Measurements from ENCODE around the gene LRRIQ3. TPM values are rescaled to one million over a fixed set of nuclear protein-coding genes. Genes with fewer than 3 reads are reported as not detected.
A peak's percentile ranks its signal among the peaks of the same experiment; 100 is the strongest.
"Not testable (repeated sequence)": the region's sequence is repeated elsewhere in the genome, so short reads cannot be mapped to it uniquely, and the experiment has no call there.

Gene LRRIQ3
- polyA plus RNA-seq, 4 donors = 5.0 to 5.6 (median 5.1) TPM

DNA sequence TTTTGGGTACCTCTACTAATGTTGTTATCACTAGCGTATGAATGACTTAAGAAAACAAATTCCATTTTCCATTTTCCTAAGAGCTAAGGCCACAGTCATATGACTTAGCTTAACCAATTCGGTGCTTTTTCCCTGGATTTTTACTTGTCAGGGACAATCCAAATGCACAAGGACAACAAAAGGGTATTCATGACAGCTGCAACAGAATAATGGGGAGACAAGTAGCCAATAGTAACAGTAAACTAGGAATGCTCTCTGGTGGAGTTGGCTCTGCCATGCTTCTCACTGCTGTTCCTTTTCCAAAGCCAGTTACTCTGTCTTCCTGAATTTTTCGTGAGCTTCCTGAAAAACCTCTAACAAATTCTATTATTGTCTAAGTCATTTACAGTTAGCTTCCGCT is 52.9 kb downstream of the LRRIQ3 start:
- no peak for DNase-seq (ENCODE audit: low read depth in 4 of 4, low spot score in 3 of 4)

DNA sequence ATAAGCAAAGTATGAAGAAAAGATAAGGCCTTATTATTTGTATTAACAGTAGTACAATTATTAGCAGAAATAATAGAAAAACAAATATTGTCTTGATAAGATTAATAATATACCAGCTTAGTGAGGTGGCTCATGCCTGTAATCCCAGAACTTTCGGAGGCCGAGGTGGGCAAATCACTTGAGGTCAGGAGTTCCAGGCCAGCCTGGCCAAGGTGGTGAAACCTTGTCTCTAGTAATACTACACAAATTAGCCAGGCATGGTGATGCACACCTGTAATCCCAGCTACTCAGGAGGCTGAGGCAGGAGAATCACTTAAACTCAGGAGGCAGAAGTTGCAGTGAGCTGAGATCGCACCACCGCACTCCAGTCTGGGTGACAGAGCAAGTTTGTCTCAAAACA is 80.6 kb downstream of the LRRIQ3 start:
- not testable (repeated sequence) for DNase-seq (ENCODE audit: low read depth in 4 of 4, low spot score in 3 of 4)

DNA sequence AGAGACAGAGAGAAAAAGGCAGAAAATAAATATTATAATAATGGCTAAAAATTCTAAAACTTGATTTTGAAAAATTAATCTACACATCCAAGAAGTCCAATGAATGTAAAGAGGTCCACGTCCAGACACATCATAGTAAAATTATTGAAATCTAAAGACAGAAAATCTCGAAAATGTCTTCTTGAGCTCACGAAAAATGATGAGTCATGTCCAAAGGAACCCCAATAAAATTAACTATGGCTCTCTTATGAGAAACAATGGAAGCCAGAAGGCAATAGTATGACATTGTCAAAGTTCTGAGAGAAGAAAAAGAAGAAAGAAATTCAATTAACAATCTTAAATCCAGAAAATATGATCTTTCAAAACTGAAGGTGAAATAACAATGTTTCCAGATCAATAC is 84.6 kb downstream of the LRRIQ3 start:
- DNase-seq (ENCODE audit: low read depth in 4 of 4, low spot score in 3 of 4) = no peak

DNA sequence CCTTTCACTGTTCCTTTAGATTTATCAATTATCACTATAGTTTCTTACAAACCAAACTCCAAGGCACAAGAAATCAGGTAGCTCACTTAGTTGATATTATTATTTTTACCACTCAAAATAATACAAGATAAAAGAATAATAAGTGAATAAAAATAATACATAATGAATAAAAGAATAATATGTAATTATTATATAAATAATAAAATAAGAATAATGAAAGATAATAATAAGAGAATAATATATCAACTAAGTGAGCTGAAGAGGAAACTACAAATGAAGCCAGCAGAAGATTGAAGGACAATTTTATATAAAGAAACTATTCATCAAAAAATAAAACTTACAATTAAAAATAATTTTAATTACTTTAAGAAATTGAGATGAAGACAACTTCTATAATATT is 90.6 kb downstream of the LRRIQ3 start:
- no peak for DNase-seq (ENCODE audit: low read depth in 4 of 4, low spot score in 3 of 4)

DNA sequence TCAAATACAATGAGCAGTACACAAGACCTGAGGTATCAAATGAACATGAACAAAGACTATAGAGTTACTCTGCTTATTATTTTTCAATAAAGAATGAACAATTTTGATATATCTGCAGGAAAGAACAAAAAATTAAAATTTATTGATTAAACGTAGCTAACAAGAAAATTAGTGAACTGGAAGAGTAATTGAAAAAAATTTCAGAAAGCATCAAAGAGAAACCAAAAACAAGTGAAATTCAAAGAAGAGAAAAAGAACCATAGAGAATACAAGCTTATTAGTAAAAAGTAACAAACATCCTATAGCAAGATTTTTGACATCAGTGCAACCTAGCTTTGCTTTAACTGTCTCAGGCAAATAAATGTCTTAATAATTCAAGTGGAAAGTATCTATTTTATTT is 106.6 kb downstream of the LRRIQ3 start:
- DNase-seq (ENCODE audit: low read depth in 4 of 4, low spot score in 3 of 4) = no peak

DNA sequence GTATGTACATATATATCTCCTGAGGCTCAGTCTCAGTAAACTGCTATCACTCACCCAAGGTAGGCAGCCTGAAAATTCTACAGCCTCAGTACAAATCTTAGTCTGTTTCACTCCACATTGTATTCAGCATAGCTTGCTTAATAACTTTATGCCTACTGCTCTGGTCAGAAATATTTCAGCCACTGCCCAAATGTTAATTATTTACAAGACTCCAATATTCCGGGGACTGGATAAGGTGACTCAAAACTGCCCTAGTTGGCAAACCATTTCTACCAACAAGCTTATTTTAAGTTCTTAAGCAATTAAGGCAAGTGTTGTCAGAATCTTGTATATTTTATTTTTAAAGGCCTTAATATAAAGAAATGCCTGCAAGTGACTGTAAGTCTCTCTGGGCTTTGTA is 114.8 kb downstream of the LRRIQ3 start:
- no peak for DNase-seq (ENCODE audit: low read depth in 4 of 4, low spot score in 3 of 4)

DNA sequence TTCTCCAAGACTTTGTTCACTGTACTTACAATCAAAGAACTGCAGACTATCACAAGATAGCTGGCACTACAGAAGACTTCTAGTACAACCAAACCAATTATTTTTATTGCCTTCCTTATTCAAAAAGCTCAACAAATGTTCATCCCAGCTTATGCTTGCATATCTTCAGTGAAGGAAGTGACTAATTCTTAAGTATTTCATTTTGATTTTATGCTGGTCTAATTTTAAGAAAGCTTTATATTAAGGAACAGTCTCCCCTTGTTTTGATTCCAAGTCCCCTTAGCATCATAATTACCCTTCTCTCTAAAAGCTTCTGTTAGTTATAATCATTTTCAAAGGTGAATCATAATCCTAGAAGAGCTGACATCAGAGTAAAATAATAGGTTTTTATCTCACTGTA is 132.9 kb downstream of the LRRIQ3 start:
- no peak for DNase-seq (ENCODE audit: low read depth in 4 of 4, low spot score in 3 of 4)

DNA sequence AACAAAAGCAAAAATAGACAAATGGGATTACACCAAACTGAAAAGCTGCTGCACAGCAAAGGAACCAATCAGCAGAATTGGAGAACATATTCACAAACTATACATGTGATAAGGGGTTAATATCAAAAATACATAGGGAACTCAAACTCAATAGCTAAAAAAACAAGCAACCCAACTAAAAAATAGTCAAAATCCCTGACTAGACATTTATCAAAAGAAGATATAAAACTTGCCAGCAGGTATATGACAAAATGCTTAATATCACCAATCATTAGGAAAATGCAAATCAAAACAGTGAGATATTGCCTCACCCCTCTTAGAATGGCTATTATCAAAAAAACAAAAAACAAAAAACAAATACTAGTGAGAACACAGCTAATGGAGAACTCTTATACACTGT is 140.3 kb downstream of the LRRIQ3 start:
- DNase-seq (ENCODE audit: low read depth in 4 of 4, low spot score in 3 of 4) = no peak

DNA sequence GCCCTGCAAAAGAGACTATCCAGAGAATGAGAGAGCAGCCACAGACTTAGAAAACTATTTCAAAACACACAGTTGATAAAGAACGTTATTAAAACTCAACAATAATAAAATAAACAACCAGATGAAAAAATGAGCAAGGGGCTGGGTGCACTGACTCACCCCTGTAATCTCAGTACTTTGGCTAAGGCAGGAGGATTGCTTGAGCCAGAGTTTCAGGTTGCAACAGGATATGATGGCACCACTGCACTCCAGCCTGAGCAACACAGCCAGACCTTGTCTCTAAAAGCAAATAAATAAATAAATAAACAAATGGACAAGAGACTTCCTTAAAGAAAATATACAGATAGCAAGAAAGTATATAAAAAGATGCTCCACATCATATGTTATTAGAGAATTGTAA is 144.6 kb downstream of the LRRIQ3 start:
- DNase-seq (ENCODE audit: low read depth in 4 of 4, low spot score in 3 of 4) = no peak

DNA sequence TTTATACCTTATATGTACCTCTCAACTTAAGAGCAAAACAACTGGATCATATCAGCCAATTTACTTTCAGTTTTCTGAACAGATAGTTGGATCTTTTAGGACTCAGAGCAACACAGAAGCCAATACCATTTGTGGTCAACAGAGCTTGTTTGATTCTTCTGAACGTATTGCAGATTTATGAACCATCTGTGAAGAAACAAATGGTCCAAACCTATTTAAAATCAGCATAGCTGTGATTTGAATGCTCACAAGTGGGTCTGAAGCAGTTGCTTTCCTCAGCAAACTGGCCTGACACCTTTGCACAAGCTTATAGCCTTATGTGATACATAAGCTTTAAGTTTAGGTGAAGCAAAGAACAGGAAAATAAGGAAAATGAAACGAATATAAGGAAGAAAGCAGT is 147.6 kb downstream of the LRRIQ3 start:
- no peak for DNase-seq (ENCODE audit: low read depth in 4 of 4, low spot score in 3 of 4)

DNA sequence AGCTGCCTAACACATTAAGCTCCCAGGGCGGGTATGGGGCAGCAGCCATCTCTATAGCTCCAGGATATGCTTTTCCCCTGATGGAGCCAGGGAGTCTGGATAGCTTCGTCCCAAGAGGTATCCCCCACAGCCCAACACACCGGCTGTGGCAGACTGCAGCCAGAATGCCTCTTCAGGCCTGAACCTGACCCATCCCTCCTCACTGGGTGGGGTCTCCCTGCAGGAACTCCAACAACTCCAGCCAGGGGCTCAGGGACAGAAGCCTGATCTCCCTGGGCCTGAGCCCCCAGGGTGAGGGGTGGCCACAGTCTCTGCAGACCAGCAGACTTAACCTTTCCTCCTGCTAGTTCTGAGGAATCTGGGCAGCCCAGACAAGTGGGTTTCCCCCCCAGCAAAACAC is 159.9 kb downstream of the LRRIQ3 start:
- no peak for DNase-seq (ENCODE audit: low read depth in 4 of 4, low spot score in 3 of 4)

DNA sequence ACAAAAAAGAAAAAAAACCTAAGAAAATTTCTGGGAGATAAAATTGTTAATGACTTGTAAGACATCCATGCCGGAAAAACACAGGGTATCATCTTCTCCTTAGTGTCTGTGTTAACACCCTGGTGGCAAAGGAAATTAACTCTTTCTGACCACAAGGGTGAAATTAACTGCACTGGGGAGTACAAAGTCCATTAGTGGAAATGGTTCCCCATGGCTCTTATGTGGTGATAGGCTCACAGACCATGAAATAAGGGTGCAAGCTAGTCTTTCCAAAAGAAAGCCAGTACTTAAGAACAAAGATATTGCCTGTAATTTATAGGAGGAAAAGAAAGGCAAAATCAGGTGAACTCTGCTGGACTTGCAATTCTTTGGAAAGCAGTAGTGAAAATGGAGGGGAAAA is 185.4 kb downstream of the LRRIQ3 start:
- no peak for DNase-seq (ENCODE audit: low read depth in 4 of 4, low spot score in 3 of 4)

DNA sequence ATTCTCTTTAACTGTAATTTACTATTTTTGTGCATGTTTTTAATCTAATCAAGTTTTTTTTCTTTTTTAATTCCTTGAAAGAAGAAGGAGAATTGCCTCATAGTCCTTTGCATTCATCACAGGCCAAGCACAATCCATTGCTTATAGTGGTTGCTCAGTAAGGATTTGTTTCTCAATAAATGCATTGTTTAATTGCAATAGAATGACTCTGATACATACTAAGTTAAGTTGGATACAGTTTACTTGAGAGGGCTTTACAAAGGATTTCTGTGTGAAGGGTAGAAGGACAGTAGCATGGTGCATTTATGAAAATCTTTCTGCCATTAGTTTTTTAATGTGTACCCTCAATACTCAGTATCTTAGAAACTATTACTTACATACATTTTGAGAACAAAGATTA is 186.2 kb downstream of the LRRIQ3 start:
- no peak for DNase-seq (ENCODE audit: low read depth in 4 of 4, low spot score in 3 of 4)

DNA sequence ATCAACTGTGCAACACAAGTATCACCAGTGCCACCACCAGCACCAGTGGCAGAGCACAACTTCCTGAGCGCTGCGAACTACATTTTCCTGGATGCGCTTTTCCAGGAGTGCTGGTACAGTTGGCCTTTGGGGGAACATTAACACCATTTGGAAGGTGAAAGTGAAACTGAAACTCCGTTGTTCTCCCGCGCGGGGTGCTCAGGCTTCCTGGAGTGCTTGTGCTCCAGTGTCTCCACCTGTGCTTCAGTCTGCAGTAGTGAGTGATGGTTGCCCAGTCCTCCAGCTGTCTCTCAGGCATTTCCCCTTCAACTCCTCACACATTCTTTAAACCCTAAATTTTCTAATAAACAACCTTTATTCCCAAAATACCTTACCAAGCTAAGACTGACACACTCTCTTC is 187.8 kb downstream of the LRRIQ3 start:
- no peak for DNase-seq (ENCODE audit: low read depth in 4 of 4, low spot score in 3 of 4)

DNA sequence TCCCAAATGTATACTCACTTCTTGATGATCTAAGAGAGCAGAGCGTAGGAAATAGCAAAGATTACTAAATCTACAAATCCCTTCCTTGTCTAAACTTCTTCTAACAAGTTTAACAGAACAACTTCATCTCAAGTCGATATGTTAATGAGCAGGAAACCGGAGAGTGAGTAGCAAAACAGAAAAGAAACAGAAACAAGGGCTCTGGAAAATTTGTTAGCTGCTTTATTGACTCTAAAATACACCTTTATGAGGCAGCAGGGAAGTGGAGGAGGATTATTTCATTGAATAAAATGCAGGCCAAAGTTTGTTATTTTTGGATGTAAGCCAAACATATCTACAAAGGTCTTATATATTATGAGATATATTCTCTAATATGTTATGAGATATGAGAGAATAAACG is 192.4 kb downstream of the LRRIQ3 start:
- no peak for DNase-seq (ENCODE audit: low read depth in 4 of 4, low spot score in 3 of 4)

DNA sequence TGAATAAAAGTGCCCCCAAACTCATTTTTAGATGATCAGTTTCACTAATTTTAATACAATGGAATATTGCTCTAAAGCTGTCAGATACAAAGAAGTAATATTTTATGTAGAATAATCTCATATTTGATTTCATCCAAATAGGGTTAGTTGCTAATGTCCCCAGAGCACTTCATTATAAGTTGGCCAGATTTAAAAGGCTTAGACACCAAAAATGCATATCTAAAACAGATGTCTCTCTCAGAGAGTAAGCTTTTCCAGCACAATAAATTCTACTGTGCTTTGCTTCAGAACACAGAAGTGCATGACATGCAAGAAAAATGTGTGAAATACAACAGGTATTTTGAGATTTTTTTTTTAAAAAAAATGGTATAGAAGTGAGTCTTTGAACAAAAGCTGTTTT is 194.2 kb downstream of the LRRIQ3 start:
- no peak for DNase-seq (ENCODE audit: low read depth in 4 of 4, low spot score in 3 of 4)

DNA sequence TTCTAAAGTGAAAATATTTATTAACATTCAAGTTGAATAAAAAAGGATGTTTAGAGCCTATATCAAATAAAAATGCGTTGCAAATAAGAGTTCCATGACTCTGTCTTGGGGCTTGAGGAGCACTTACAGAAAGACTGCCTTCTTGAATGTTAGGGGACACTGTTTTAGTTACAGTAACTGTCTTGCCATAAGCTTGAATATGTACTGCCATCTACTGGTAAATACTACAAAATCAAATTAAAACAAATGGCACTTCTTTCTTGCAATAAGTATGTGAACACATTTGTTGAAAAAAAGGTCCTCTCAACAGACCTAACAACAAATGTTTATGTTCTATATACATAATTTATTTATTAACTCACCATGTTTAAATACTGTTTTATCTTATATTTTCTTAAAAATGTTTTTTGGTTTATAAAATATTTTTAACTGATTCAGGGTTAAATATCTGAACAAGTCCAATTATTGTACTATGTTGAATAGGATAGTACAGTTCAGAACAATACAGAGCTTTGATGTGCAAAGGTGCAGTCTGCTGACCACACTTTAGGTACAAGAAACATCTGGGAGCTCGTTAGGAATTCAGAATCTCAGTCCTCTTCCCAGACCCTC is 199.5 kb downstream of the LRRIQ3 start:
- DNase-seq (ENCODE audit: low read depth in 4 of 4, low spot score in 3 of 4) = peak in 3 of 4 donors; percentile 16 to 20 (median 19)

DNA sequence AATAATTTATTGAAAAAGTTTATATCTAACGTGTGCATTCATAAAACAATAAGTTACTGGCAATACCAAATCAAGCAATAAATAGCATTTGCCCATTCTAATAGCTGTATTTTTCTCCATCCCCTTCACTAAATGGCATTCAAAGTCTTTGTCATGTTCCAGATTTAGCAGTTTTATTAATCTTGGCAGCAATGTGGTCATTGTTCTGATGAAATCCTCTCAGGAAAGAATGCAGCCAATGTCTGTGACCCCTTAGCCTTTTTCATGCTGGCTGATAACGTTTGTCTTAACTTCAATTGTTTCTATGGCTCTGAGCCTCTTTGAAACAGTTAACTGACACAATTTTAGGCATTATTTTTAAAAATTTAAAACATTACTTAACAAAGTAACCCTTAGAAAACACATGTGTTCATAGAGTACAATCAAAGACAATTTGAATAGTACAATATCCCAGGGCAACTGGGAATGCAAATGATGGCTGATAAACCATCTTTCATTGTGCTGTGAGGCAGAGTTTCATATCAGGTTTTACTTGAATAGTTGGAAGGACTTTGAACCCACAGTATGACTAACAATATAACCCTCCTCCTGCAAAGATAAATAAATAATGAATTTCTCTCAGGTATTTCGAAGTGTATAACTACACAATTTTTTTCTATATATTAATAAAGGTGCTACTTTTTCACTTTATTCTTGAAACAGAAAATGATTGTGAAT is 217.5 kb downstream of the LRRIQ3 start:
- no peak for DNase-seq (ENCODE audit: low read depth in 4 of 4, low spot score in 3 of 4)

DNA sequence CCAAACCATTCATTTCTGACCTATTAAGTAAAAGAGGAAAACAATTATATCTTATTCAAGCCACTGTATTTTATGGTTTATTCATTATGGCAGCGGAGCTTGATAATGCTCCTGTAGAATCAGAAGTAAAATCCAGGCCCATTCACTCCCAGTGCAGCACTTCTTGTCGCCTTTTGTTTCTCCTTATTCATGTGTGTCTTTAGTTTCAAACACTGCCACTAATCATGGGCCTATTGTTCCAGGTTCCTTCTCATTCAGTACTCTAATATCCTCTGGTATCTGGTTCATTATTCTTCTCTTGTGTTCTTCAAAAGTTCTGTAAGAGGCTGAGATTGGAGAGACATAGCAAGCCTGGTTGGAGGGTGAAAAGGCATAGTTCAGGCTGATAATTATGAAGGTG is 218.3 kb downstream of the LRRIQ3 start:
- DNase-seq (ENCODE audit: low read depth in 4 of 4, low spot score in 3 of 4) = no peak

DNA sequence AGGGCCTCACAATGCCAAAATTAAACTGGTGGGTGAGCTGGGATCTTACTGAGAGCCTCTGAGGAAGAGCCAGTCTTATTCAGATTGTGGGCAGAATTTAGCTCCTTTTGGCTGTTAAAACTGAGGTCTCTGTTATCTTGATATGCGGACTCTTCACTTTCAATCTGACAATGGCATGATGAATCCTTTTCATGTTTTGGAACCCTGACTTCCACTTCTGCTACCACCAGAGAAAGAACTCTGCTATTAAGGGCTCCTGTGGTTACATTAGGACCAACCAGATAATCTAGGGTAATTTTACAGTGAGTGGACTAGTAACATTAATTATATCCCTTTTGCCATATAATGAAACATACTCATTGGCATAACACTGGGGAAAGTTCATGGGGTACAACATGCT is 219.0 kb downstream of the LRRIQ3 start:
- no peak for DNase-seq (ENCODE audit: low read depth in 4 of 4, low spot score in 3 of 4)
